ENCODE results near the gene EXOC4.

EXOC4 gene

GRCh38 chr7:133528796-133529195, 275.9 kb downstream of the EXOC4 start:
- no peaks in the 10 kb centered on the region for H3K4me1 ChIP-seq (ENCODE audit: control insufficient read depth in 2 of 2, insufficient read depth in 2 of 2, low read length in 2 of 2)
- H3K27me3 ChIP-seq (ENCODE audit: control insufficient read depth in 2 of 2, insufficient read depth in 2 of 2, low read length in 2 of 2): no peaks in the 10 kb centered on the region
- H3K27ac ChIP-seq (ENCODE audit: low read depth in 2 of 2, low read length in 2 of 2): no peak overlapping the region
- H3K36me3 ChIP-seq (ENCODE audit: control insufficient read depth in 2 of 2, insufficient read depth in 2 of 2, low read length in 2 of 2): no peaks in the 10 kb centered on the region
- no peaks in the 10 kb centered on the region for H3K9me3 ChIP-seq (ENCODE audit: control insufficient read depth in 2 of 2, low read length in 2 of 2)
- H3K4me3 ChIP-seq (ENCODE audit: low read length in 2 of 2): no peak overlapping the region
- no peak overlapping the region for H3K9ac ChIP-seq (ENCODE audit: low read depth in 1 of 2, low read length in 2 of 2)

- no peaks in the 10 kb centered on the region for H3K9me3 ChIP-seq (ENCODE audit: control insufficient read depth in 2 of 2, low read length in 2 of 2)
- H3K36me3 ChIP-seq (ENCODE audit: control insufficient read depth in 2 of 2, insufficient read depth in 2 of 2, low read length in 2 of 2): no peaks in the 10 kb centered on the region
- H3K27ac ChIP-seq (ENCODE audit: low read depth in 2 of 2, low read length in 2 of 2): no peak overlapping the region
- no peak overlapping the region for H3K4me3 ChIP-seq (ENCODE audit: low read length in 2 of 2)
- H3K4me1 ChIP-seq (ENCODE audit: control insufficient read depth in 2 of 2, insufficient read depth in 2 of 2, low read length in 2 of 2): no peaks in the 10 kb centered on the region
- H3K9ac ChIP-seq (ENCODE audit: low read depth in 1 of 2, low read length in 2 of 2): no peak overlapping the region
- H3K27me3 ChIP-seq (ENCODE audit: control insufficient read depth in 2 of 2, insufficient read depth in 2 of 2, low read length in 2 of 2): no peaks in the 10 kb centered on the region
Measured at GRCh38 chr7:133529861-133530260, 277.0 kb downstream of the EXOC4 start.

- Histone ChIP-seq H3K27me3 (ENCODE audit: control insufficient read depth in 2 of 2, insufficient read depth in 2 of 2, low read length in 2 of 2) (no peaks in the 10 kb centered on the region), H3K27ac (ENCODE audit: low read depth in 2 of 2, low read length in 2 of 2) (no peak overlapping the region), H3K9me3 (ENCODE audit: control insufficient read depth in 2 of 2, low read length in 2 of 2) (no peaks in the 10 kb centered on the region)
Measured at GRCh38 chr7:133530682-133531081, 277.8 kb downstream of the EXOC4 start.

GRCh38 chr7:133534816-133535215, 281.9 kb downstream of the EXOC4 start:
- no peak overlapping the region for H3K9ac ChIP-seq (ENCODE audit: low read depth in 1 of 2, low read length in 2 of 2)
- H3K4me3 ChIP-seq (ENCODE audit: low read length in 2 of 2): no peak overlapping the region

More at GRCh38 chr7:133530682-133531081, 277.8 kb downstream of the EXOC4 start:
- H3K9ac ChIP-seq (ENCODE audit: low read depth in 1 of 2, low read length in 2 of 2): no peak overlapping the region
- H3K4me3 ChIP-seq (ENCODE audit: low read length in 2 of 2): no peak overlapping the region
- no peaks in the 10 kb centered on the region for H3K36me3 ChIP-seq (ENCODE audit: control insufficient read depth in 2 of 2, insufficient read depth in 2 of 2, low read length in 2 of 2)
- H3K4me1 ChIP-seq (ENCODE audit: control insufficient read depth in 2 of 2, insufficient read depth in 2 of 2, low read length in 2 of 2): no peaks in the 10 kb centered on the region

GRCh38 chr7:133535308-133535707, 282.4 kb downstream of the EXOC4 start:
- Histone ChIP-seq H3K4me1 (ENCODE audit: control insufficient read depth in 2 of 2, insufficient read depth in 2 of 2, low read length in 2 of 2) (no peaks in the 10 kb centered on the region), H3K4me3 (ENCODE audit: low read length in 2 of 2) (no peak overlapping the region), H3K27me3 (ENCODE audit: control insufficient read depth in 2 of 2, insufficient read depth in 2 of 2, low read length in 2 of 2) (no peaks in the 10 kb centered on the region), H3K27ac (ENCODE audit: low read depth in 2 of 2, low read length in 2 of 2) (no peak overlapping the region), H3K9ac (ENCODE audit: low read depth in 1 of 2, low read length in 2 of 2) (no peak overlapping the region), H3K9me3 (ENCODE audit: control insufficient read depth in 2 of 2, low read length in 2 of 2) (no peaks in the 10 kb centered on the region), H3K36me3 (ENCODE audit: control insufficient read depth in 2 of 2, insufficient read depth in 2 of 2, low read length in 2 of 2) (no peaks in the 10 kb centered on the region)

More at GRCh38 chr7:133534816-133535215, 281.9 kb downstream of the EXOC4 start:
- H3K4me1 ChIP-seq (ENCODE audit: control insufficient read depth in 2 of 2, insufficient read depth in 2 of 2, low read length in 2 of 2): no peaks in the 10 kb centered on the region
- no peaks in the 10 kb centered on the region for H3K27me3 ChIP-seq (ENCODE audit: control insufficient read depth in 2 of 2, insufficient read depth in 2 of 2, low read length in 2 of 2)
- H3K36me3 ChIP-seq (ENCODE audit: control insufficient read depth in 2 of 2, insufficient read depth in 2 of 2, low read length in 2 of 2): no peaks in the 10 kb centered on the region
- H3K9me3 ChIP-seq (ENCODE audit: control insufficient read depth in 2 of 2, low read length in 2 of 2): no peaks in the 10 kb centered on the region
- H3K27ac ChIP-seq (ENCODE audit: low read depth in 2 of 2, low read length in 2 of 2): no peak overlapping the region

- no peaks in the 10 kb centered on the region for H3K9me3 ChIP-seq (ENCODE audit: control insufficient read depth in 2 of 2, low read length in 2 of 2)
Measured at GRCh38 chr7:133536450-133536849, 283.6 kb downstream of the EXOC4 start.

GRCh38 chr7:133539016-133539415, 286.1 kb downstream of the EXOC4 start:
- Histone ChIP-seq H3K27ac (ENCODE audit: low read depth in 2 of 2, low read length in 2 of 2) (no peak overlapping the region), H3K27me3 (ENCODE audit: control insufficient read depth in 2 of 2, insufficient read depth in 2 of 2, low read length in 2 of 2) (no peaks in the 10 kb centered on the region), H3K9me3 (ENCODE audit: control insufficient read depth in 2 of 2, low read length in 2 of 2) (no peaks in the 10 kb centered on the region), H3K4me3 (ENCODE audit: low read length in 2 of 2) (no peak overlapping the region), H3K9ac (ENCODE audit: low read depth in 1 of 2, low read length in 2 of 2) (no peak overlapping the region), H3K4me1 (ENCODE audit: control insufficient read depth in 2 of 2, insufficient read depth in 2 of 2, low read length in 2 of 2) (no peaks in the 10 kb centered on the region), H3K36me3 (ENCODE audit: control insufficient read depth in 2 of 2, insufficient read depth in 2 of 2, low read length in 2 of 2) (no peaks in the 10 kb centered on the region)

More at GRCh38 chr7:133536450-133536849, 283.6 kb downstream of the EXOC4 start:
- Histone ChIP-seq H3K9ac (ENCODE audit: low read depth in 1 of 2, low read length in 2 of 2) (no peak overlapping the region), H3K27me3 (ENCODE audit: control insufficient read depth in 2 of 2, insufficient read depth in 2 of 2, low read length in 2 of 2) (no peaks in the 10 kb centered on the region), H3K4me3 (ENCODE audit: low read length in 2 of 2) (no peak overlapping the region), H3K27ac (ENCODE audit: low read depth in 2 of 2, low read length in 2 of 2) (no peak overlapping the region), H3K36me3 (ENCODE audit: control insufficient read depth in 2 of 2, insufficient read depth in 2 of 2, low read length in 2 of 2) (no peaks in the 10 kb centered on the region), H3K4me1 (ENCODE audit: control insufficient read depth in 2 of 2, insufficient read depth in 2 of 2, low read length in 2 of 2) (no peaks in the 10 kb centered on the region)

GRCh38 chr7:133540096-133540860, 287.4 kb downstream of the EXOC4 start:
- Histone ChIP-seq H3K4me3 (ENCODE audit: low read length in 2 of 2) (no peak overlapping the region), H3K27me3 (ENCODE audit: control insufficient read depth in 2 of 2, insufficient read depth in 2 of 2, low read length in 2 of 2) (no peaks in the 10 kb centered on the region), H3K27ac (ENCODE audit: low read depth in 2 of 2, low read length in 2 of 2) (no peak overlapping the region), H3K36me3 (ENCODE audit: control insufficient read depth in 2 of 2, insufficient read depth in 2 of 2, low read length in 2 of 2) (no peaks in the 10 kb centered on the region), H3K9me3 (ENCODE audit: control insufficient read depth in 2 of 2, low read length in 2 of 2) (no peaks in the 10 kb centered on the region), H3K4me1 (ENCODE audit: control insufficient read depth in 2 of 2, insufficient read depth in 2 of 2, low read length in 2 of 2) (no peaks in the 10 kb centered on the region), H3K9ac (ENCODE audit: low read depth in 1 of 2, low read length in 2 of 2) (no peak overlapping the region)

GRCh38 chr7:133542209-133542780, 289.4 kb downstream of the EXOC4 start:
- Histone ChIP-seq H3K4me3 (ENCODE audit: low read length in 2 of 2) (no peak overlapping the region), H3K27ac (ENCODE audit: low read depth in 2 of 2, low read length in 2 of 2) (no peak overlapping the region), H3K9ac (ENCODE audit: low read depth in 1 of 2, low read length in 2 of 2) (no peak overlapping the region), H3K4me1 (ENCODE audit: control insufficient read depth in 2 of 2, insufficient read depth in 2 of 2, low read length in 2 of 2) (no peaks in the 10 kb centered on the region), H3K9me3 (ENCODE audit: control insufficient read depth in 2 of 2, low read length in 2 of 2) (no peaks in the 10 kb centered on the region), H3K27me3 (ENCODE audit: control insufficient read depth in 2 of 2, insufficient read depth in 2 of 2, low read length in 2 of 2) (no peaks in the 10 kb centered on the region), H3K36me3 (ENCODE audit: control insufficient read depth in 2 of 2, insufficient read depth in 2 of 2, low read length in 2 of 2) (no peaks in the 10 kb centered on the region)

GRCh38 chr7:133543657-133544056, 290.8 kb downstream of the EXOC4 start:
- Histone ChIP-seq H3K27me3 (ENCODE audit: control insufficient read depth in 2 of 2, insufficient read depth in 2 of 2, low read length in 2 of 2) (no peaks in the 10 kb centered on the region), H3K4me1 (ENCODE audit: control insufficient read depth in 2 of 2, insufficient read depth in 2 of 2, low read length in 2 of 2) (no peaks in the 10 kb centered on the region), H3K4me3 (ENCODE audit: low read length in 2 of 2) (no peak overlapping the region), H3K9ac (ENCODE audit: low read depth in 1 of 2, low read length in 2 of 2) (no peak overlapping the region), H3K36me3 (ENCODE audit: control insufficient read depth in 2 of 2, insufficient read depth in 2 of 2, low read length in 2 of 2) (no peaks in the 10 kb centered on the region), H3K9me3 (ENCODE audit: control insufficient read depth in 2 of 2, low read length in 2 of 2) (no peaks in the 10 kb centered on the region), H3K27ac (ENCODE audit: low read depth in 2 of 2, low read length in 2 of 2) (no peak overlapping the region)
